ENCODE results near the gene EQTN. TPM values are rescaled to one million over a fixed set of nuclear protein-coding genes. Genes with fewer than 3 reads are reported as not detected.

The EQTN gene
- total and polyA plus RNA-seq, 2 of the 13 experiments (the other 11 are each of a cell fraction or from before 2014, with no cell fraction given), result not detected

DNA sequence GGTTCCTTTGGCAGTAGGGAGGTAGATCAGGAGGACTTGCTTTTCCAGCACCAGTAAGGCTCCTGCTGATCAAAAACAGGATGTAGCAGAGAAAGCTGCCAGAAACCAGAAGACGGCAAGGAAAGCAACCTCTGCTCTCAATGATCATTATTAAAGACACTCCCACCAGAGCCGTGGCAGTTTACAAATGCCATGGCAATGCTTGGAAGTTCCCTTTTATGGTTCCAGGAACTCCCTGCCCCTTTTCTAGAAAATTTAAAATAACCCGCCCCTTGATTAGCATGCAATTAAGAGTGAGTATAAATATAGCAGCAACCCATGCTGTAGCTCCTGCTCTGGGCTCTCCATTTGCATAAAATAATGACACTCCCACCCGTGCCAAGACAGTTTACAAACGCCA, 16.1 kb downstream of the EQTN start (continued):
- TF ChIP-seq, protein P1, sequence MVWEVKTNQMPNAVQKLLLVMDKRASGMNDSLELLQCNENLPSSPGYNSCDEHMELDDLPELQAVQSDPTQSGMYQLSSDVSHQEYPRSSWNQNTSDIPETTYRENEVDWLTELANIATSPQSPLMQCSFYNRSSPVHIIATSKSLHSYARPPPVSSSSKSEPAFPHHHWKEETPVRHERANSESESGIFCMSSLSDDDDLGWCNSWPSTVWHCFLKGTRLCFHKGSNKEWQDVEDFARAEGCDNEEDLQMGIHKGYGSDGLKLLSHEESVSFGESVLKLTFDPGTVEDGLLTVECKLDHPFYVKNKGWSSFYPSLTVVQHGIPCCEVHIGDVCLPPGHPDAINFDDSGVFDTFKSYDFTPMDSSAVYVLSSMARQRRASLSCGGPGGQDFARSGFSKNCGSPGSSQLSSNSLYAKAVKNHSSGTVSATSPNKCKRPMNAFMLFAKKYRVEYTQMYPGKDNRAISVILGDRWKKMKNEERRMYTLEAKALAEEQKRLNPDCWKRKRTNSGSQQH (CRISPR knock-in tag; IDR thresholded peaks at IDR 0.05; ENCODE audit: low read depth), result no peak
- TF ChIP-seq, protein P2, sequence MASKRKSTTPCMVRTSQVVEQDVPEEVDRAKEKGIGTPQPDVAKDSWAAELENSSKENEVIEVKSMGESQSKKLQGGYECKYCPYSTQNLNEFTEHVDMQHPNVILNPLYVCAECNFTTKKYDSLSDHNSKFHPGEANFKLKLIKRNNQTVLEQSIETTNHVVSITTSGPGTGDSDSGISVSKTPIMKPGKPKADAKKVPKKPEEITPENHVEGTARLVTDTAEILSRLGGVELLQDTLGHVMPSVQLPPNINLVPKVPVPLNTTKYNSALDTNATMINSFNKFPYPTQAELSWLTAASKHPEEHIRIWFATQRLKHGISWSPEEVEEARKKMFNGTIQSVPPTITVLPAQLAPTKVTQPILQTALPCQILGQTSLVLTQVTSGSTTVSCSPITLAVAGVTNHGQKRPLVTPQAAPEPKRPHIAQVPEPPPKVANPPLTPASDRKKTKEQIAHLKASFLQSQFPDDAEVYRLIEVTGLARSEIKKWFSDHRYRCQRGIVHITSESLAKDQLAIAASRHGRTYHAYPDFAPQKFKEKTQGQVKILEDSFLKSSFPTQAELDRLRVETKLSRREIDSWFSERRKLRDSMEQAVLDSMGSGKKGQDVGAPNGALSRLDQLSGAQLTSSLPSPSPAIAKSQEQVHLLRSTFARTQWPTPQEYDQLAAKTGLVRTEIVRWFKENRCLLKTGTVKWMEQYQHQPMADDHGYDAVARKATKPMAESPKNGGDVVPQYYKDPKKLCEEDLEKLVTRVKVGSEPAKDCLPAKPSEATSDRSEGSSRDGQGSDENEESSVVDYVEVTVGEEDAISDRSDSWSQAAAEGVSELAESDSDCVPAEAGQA (IDR thresholded peaks at IDR 0.05; ENCODE audit: low read depth), result no peak
- TF ChIP-seq, protein P2 (CRISPR knock-in tag; IDR thresholded peaks at IDR 0.05; ENCODE audit: borderline replicate concordance), result no peak
- TF ChIP-seq, protein P3, sequence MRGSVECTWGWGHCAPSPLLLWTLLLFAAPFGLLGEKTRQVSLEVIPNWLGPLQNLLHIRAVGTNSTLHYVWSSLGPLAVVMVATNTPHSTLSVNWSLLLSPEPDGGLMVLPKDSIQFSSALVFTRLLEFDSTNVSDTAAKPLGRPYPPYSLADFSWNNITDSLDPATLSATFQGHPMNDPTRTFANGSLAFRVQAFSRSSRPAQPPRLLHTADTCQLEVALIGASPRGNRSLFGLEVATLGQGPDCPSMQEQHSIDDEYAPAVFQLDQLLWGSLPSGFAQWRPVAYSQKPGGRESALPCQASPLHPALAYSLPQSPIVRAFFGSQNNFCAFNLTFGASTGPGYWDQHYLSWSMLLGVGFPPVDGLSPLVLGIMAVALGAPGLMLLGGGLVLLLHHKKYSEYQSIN (CRISPR knock-in tag; IDR thresholded peaks at IDR 0.05; ENCODE audit: borderline replicate concordance), result no peak
- TF ChIP-seq MTF1 (CRISPR knock-in tag; IDR thresholded peaks at IDR 0.05), result no peak

Measured in HepG2 (cell line).